ENCODE results near the gene MAD1L1.

- no peak for TF ChIP-seq GATA2 (IDR thresholded peaks at IDR 0.05; ENCODE audit: low read depth, low read length)
- TF ChIP-seq GATA3 (IDR thresholded peaks at IDR 0.05; ENCODE audit: low read depth, low read length) = no peak
Observed at GRCh38 chr7:2010101-2010500, 222.6 kb downstream of the MAD1L1 start.
